ENCODE results near the gene SERINC5. TPM values are rescaled to one million over a fixed set of nuclear protein-coding genes. Genes with fewer than 3 reads are reported as not detected.

The SERINC5 gene
- total and polyA plus RNA-seq, 12 donors, result 14.4 to 258 (median 88.0) TPM

DNA sequence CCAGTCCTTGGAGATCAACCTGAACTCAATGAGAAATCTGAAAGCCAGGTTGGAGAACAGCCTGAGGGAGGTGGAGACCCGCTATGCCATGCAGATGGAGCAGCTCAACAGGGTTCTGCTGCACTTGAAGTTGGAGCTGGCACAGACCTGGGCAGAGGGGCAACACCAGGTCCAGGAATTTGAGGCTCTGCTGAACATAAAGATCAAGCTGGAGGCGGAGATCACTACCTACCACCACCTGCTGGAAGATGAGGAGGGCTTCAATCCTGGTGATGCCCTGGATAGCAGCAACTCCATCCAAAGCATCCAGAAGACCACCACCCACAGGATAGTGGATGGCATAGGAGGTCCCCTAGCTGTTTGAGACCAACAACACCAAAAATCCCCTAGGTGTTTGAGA lies 33.5 kb upstream of the SERINC5 start:
- TF ChIP-seq POLR2A (IDR thresholded peaks at IDR 0.05), result no peak
- TF ChIP-seq, protein P1, sequence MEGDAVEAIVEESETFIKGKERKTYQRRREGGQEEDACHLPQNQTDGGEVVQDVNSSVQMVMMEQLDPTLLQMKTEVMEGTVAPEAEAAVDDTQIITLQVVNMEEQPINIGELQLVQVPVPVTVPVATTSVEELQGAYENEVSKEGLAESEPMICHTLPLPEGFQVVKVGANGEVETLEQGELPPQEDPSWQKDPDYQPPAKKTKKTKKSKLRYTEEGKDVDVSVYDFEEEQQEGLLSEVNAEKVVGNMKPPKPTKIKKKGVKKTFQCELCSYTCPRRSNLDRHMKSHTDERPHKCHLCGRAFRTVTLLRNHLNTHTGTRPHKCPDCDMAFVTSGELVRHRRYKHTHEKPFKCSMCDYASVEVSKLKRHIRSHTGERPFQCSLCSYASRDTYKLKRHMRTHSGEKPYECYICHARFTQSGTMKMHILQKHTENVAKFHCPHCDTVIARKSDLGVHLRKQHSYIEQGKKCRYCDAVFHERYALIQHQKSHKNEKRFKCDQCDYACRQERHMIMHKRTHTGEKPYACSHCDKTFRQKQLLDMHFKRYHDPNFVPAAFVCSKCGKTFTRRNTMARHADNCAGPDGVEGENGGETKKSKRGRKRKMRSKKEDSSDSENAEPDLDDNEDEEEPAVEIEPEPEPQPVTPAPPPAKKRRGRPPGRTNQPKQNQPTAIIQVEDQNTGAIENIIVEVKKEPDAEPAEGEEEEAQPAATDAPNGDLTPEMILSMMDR (IDR thresholded peaks at IDR 0.05), result no peak
- Histone ChIP-seq H3K4me1 (replicated peaks in 1 of 2) (no peaks in the 10 kb centered on the region), H3K9me3 (replicated peaks in 1 of 3) (peaks cover 0 to 4% (median 0%) of the 10 kb centered on the region in 3 donors), H3K4me3 (no peak overlapping the region), H3K27ac (no peak overlapping the region), H3K27me3 (no peaks in the 10 kb centered on the region), H3K36me3 (replicated peaks in 1 of 2) (no peaks in the 10 kb centered on the region)
- no peak for DNase-seq
- intact Hi-C loops (cut with DNase I), result no loop called here
- WGBS, 4 donors, result 83 to 100% (median 100%) methylated on average over 1 to 2 of the region's 2 CpGs

DNA sequence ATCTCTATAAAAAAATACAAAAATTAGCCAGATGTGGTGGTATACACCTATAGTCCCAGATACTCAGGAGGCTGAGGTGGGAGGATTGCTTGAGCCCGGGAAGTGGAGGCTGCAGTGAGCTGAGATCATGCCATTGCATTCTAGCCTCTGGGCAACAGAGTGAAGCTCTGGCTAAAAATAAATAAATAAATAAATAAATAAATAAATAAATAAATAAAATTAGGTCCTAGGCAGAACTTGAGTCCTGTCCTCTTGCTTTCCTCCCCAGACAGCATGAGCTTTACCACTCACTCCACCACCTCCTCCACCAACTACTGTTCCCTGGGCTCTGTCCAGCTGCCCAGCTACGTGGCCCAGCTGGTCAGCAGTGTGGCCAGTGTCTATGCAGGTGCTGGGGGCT lies 32.3 kb upstream of the SERINC5 start:
- Histone ChIP-seq H3K4me3 (no peak overlapping the region), H3K27ac (no peak overlapping the region), H3K4me1 (replicated peaks in 1 of 2) (no peaks in the 10 kb centered on the region), H3K9me3 (replicated peaks in 1 of 3) (peaks cover 0 to 4% (median 0%) of the 10 kb centered on the region in 3 donors), H3K27me3 (no peaks in the 10 kb centered on the region), H3K36me3 (replicated peaks in 1 of 2) (no peaks in the 10 kb centered on the region)
- DNase-seq, result no peak
- intact Hi-C loops (cut with DNase I), result no loop called here
- TF ChIP-seq, protein P1 (IDR thresholded peaks at IDR 0.05), result no peak
- no peak for TF ChIP-seq POLR2A (IDR thresholded peaks at IDR 0.05)
- WGBS, 4 donors, result 68 to 97% (median 90%) methylated on average over 2 of the region's 2 CpGs

DNA sequence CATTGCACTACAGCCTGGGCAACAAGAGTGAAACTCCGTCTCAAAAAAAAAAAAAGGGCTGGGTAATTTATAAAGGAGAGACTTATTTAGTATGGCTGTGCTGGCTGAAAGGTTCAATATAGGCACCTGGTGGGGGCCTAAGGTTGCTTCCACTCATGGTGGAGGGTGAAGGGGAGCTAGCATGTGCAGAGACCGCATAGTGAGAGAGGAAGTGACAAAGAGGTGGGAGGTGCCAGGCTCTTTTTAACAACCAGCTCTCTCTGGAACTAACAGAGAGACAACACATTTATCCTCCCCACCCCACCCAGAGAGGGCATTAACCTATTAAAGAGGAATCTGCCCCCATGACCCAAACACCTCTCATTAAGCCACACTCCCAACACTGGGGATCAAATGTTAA lies 28.9 kb upstream of the SERINC5 start:
- no peak for DNase-seq
- TF ChIP-seq, protein P1 (IDR thresholded peaks at IDR 0.05), result no peak
- no peak for TF ChIP-seq POLR2A (IDR thresholded peaks at IDR 0.05)
- Histone ChIP-seq H3K9me3 (replicated peaks in 1 of 3) (peaks cover 0 to 4% (median 0%) of the 10 kb centered on the region in 3 donors), H3K4me3 (no peak overlapping the region), H3K27me3 (no peaks in the 10 kb centered on the region), H3K36me3 (replicated peaks in 1 of 2) (no peaks in the 10 kb centered on the region), H3K27ac (no peak overlapping the region), H3K4me1 (replicated peaks in 1 of 2) (no peaks in the 10 kb centered on the region)
- 69 to 84% (median 70%) methylated on average over 2 of the region's 2 CpGs for WGBS, 4 donors
- intact Hi-C loops (cut with DNase I), result no loop called here

DNA sequence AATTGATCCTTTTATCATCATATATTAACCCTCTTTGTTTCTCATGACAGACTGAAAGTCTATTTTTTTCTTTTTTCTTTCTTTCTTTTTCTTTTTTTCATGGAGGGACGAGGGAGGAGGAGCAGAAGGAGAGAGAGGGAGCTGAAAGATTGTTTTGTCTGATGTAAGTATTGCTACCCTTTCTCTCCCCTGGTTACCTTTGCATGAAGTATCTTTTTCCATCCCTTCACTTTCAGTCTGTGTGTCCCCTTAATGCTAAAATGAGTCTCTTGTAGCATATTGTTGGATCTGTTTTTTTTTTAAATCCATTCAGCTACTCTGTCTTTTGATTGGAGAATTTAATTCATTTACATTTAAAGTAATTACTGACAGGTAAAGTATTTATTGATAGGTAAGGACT lies 27.5 kb upstream of the SERINC5 start:
- Histone ChIP-seq H3K36me3 (replicated peaks in 1 of 2) (no peaks in the 10 kb centered on the region), H3K4me1 (replicated peaks in 1 of 2) (no peaks in the 10 kb centered on the region), H3K27ac (no peak overlapping the region), H3K4me3 (no peak overlapping the region), H3K9me3 (replicated peaks in 1 of 3) (peaks cover 0 to 4% (median 0%) of the 10 kb centered on the region in 3 donors), H3K27me3 (no peaks in the 10 kb centered on the region)
- 63 to 100% (median 71%) methylated on average over 1 of the region's 1 CpG for WGBS, 4 donors
- intact Hi-C loops (cut with DNase I), result no loop called here
- DNase-seq, result no peak
- TF ChIP-seq, protein P1 (IDR thresholded peaks at IDR 0.05), result no peak
- TF ChIP-seq POLR2A (IDR thresholded peaks at IDR 0.05), result no peak

Measured in adrenal gland (tissue), 12 donors.